PC-3 (cell line): ENCODE data around the gene PDF. TPM values are rescaled to one million over a fixed set of nuclear protein-coding genes. Genes with fewer than 3 reads are reported as not detected.

Experiments used
- ATAC-seq: fragments of 200-7000 bp; cut with Tn5 transposase; 2 replicates; pipeline ENCODE4 v1.9.1; 2020; ENCODE audit warnings: mild to moderate bottlenecking, moderate library complexity
- BruUV-seq: library from RNA; stranded (reverse); fragments of 400-500 nt; replicated peaks from 2 replicates; lab custom pipeline; 2021; lab: Mats Ljungman, UMichigan
- CTCF ChIA-PET: fragments of 300-600 bp; sonication (Branson Sonifier 250); formaldehyde crosslinking; loops from one replicate; lab custom pipeline; 2022; ENCODE audit warnings: antibody characterized with exemption; lab: Charles Lee
- POLR2A ChIA-PET: fragments of 300-600 bp; sonication (Branson Sonifier 250); formaldehyde crosslinking; loops from one replicate; lab custom pipeline; 2022; ENCODE audit warnings: antibody characterized with exemption; ENCODE audit not compliant: unreplicated experiment; lab: Charles Lee
- DNase-seq: peaks from one replicate; pipeline ENCODE4 v3.0.0-alpha.2; 2015
- H2AFZ ChIP-seq: fragments of 300-600 bp; sonication (generic); 2 replicates; pipeline ENCODE4 v1.6.0; 2016; ENCODE audit warnings: antibody characterized with exemption, low read length
- H3F3A ChIP-seq: fragments of 300-600 bp; sonication (generic); one replicate; pipeline ENCODE4 v1.6.0; 2017; ENCODE audit warnings: antibody characterized with exemption, low read length, control low read depth, mild to moderate bottlenecking; ENCODE audit not compliant: unreplicated experiment
- H3K27ac ChIP-seq: fragments of 300-600 bp; sonication (generic); 2 replicates; pipeline ENCODE4 v1.5.1; 2016; ENCODE audit warnings: mild to moderate bottlenecking, low read length
- H3K27me3 ChIP-seq: fragments of 300-600 bp; sonication (generic); 2 replicates; pipeline ENCODE4 v1.6.1; 2016; ENCODE audit warnings: low read length, mixed read lengths
- H3K36me3 ChIP-seq: fragments of 300-600 bp; sonication (generic); 2 replicates; pipeline ENCODE4 v1.6.1; 2016; ENCODE audit warnings: low read depth, mixed run types, low read length, mixed read lengths
- H3K4me1 ChIP-seq: fragments of 300-600 bp; sonication (generic); 2 replicates; pipeline ENCODE4 v1.5.1; 2016; ENCODE audit warnings: low read length; ENCODE audit not compliant: insufficient read depth
- H3K4me2 ChIP-seq: fragments of 300-600 bp; sonication (generic); 2 replicates; pipeline ENCODE4 v1.6.0; 2016; ENCODE audit warnings: low read length
- H3K4me3 ChIP-seq: fragments of 300-600 bp; sonication (generic); 2 replicates; pipeline ENCODE4 v1.5.1; 2016; ENCODE audit warnings: mild to moderate bottlenecking, low read length, mixed read lengths
- H3K79me2 ChIP-seq: fragments of 300-600 bp; sonication (generic); 2 replicates; pipeline ENCODE4 v1.6.1; 2017; ENCODE audit warnings: low read length, mixed read lengths
- H3K9ac ChIP-seq: fragments of 300-600 bp; sonication (generic); 2 replicates; pipeline ENCODE4 v1.6.0; 2016; ENCODE audit warnings: mild to moderate bottlenecking, low read length
- H3K9me2 ChIP-seq: fragments of 300-600 bp; sonication (generic); replicated peaks from 2 replicates; pipeline ENCODE4 v1.6.1; 2016; ENCODE audit warnings: mixed run types, low read length, mixed read lengths
- H3K9me3 ChIP-seq: fragments of 300-600 bp; sonication (generic); 2 replicates; pipeline ENCODE4 v1.6.1; 2016; ENCODE audit warnings: low read length, mixed read lengths
- H4K20me1 ChIP-seq: fragments of 300-600 bp; sonication (generic); 2 replicates; pipeline ENCODE4 v1.6.1; 2016; ENCODE audit warnings: low read length, mixed read lengths
- EZH2 ChIP-seq: fragments of 300-600 bp; sonication (generic); IDR thresholded peaks from one replicate; pipeline ENCODE4 v1.6.1; 2017; ENCODE audit warnings: antibody characterized with exemption, mild to moderate bottlenecking, low read length; ENCODE audit not compliant: unreplicated experiment
- EZH2phosphoT487 ChIP-seq: fragments of 300-600 bp; sonication (generic); IDR thresholded peaks from 2 replicates; pipeline ENCODE4 v1.6.1; 2018; ENCODE audit warnings: mild to moderate bottlenecking, antibody characterized with exemption, low read length, borderline replicate concordance
- intact Hi-C: fragments of 100-400 bp; cut with micrococcal nuclease; formaldehyde crosslinking; loops from 2 replicates; pipeline ENCODE4 v1.9.0; 2023
- total RNA-seq: library from RNA; depleted of rRNA; stranded (reverse); fragments of >200 nt; gene quantifications from 2 replicates; pipeline ENCODE4 v1.2.3, GENCODE V29; 2014
- TF ChIP-seq, protein P1 (sequence below): fragments of 300-600 bp; sonication (generic); conservative IDR thresholded peaks from 2 replicates; pipeline ENCODE4 v1.5.1; 2017; ENCODE audit warnings: antibody characterized with exemption, low read depth, mild to moderate bottlenecking, low read length

PDF gene
- total RNA-seq, 1 experiment from 2014 or later, result 30.6 TPM

DNA sequence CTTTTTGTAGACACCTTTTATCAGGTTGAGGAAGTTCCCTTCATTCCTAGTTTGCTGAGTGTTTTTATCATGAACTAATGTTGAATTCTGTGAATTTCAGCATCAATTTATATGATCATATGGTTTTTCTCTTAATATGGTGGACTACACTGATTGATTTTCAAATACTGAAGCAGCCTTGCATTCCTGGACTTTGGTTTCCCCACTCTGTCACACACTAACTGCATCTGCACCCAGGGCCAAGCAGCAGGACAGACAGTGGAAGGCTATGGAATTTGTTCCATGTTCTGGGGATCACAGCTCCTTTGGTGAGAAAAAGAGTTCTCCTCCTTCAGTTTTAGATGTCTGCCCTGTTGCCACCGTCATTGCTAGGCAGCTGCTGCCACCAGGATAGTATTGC, 47.6 kb upstream of the PDF start:
- no peaks in the 10 kb centered on the region for H3K27me3 ChIP-seq
- H3F3A ChIP-seq, result no peaks in the 10 kb centered on the region
- intact Hi-C loops, result no loop called here
- POLR2A ChIA-PET, result no interaction called here
- no peak overlapping the region for H3K27ac ChIP-seq
- peaks cover 29% of the 10 kb centered on the region for H3K36me3 ChIP-seq
- H3K4me3 ChIP-seq, result no peak overlapping the region
- H3K4me1 ChIP-seq, result no peaks in the 10 kb centered on the region
- no peak overlapping the region for H3K9ac ChIP-seq
- no TSS peak for BruUV-seq
- no peaks in the 10 kb centered on the region for H3K9me2 ChIP-seq
- TF ChIP-seq EZH2 (no peak), EZH2phosphoT487 (no peak)
- TF ChIP-seq, protein P1, sequence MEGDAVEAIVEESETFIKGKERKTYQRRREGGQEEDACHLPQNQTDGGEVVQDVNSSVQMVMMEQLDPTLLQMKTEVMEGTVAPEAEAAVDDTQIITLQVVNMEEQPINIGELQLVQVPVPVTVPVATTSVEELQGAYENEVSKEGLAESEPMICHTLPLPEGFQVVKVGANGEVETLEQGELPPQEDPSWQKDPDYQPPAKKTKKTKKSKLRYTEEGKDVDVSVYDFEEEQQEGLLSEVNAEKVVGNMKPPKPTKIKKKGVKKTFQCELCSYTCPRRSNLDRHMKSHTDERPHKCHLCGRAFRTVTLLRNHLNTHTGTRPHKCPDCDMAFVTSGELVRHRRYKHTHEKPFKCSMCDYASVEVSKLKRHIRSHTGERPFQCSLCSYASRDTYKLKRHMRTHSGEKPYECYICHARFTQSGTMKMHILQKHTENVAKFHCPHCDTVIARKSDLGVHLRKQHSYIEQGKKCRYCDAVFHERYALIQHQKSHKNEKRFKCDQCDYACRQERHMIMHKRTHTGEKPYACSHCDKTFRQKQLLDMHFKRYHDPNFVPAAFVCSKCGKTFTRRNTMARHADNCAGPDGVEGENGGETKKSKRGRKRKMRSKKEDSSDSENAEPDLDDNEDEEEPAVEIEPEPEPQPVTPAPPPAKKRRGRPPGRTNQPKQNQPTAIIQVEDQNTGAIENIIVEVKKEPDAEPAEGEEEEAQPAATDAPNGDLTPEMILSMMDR, result no peak
- H3K79me2 ChIP-seq, result peaks cover 21% of the 10 kb centered on the region
- ATAC-seq (no peak), DNase-seq (no peak)
- CTCF ChIA-PET, result no interaction called here
- H2AFZ ChIP-seq, result no peak overlapping the region
- no peak overlapping the region for H3K4me2 ChIP-seq
- no peaks in the 10 kb centered on the region for H3K9me3 ChIP-seq
- H4K20me1 ChIP-seq, result no peaks in the 10 kb centered on the region

DNA sequence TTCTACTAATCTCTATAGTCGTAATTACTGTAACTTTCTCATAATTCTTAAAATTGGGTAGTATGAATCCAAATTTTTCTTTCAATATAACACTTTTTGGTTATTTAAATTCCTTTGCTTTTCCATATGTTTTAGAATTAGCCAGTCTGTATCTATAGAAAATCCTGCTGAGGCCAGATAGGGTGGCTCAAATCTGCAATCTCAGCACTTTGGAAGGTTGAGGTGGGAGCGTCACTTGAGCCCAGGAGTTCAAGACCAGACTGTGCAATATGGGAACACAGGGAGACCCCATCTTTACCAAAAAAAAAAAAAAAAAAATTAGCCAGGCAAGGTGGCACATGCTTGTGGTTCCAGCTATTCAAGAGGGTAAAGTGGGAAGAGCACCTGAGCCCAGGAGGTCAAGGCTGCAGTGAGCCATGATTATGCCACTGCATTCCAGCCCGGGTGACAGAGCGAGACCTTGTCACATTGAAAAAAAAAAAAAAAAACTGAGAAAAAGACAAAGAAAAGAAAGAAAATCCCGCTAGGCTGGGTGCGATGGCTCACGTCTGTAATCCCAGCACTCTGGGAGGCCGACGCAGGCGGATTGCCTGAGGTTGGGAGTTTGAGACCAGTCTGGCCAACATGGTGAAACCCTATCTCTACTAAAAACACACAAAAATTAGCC, 46.1 kb upstream of the PDF start:
- no peaks in the 10 kb centered on the region for H3K27me3 ChIP-seq
- H3K4me1 ChIP-seq, result no peaks in the 10 kb centered on the region
- POLR2A ChIA-PET, result no interaction called here
- no peaks in the 10 kb centered on the region for H3K9me2 ChIP-seq
- peaks cover 6% of the 10 kb centered on the region for H3K79me2 ChIP-seq
- peaks cover 19% of the 10 kb centered on the region for H3K36me3 ChIP-seq
- ATAC-seq, result no peak
- H4K20me1 ChIP-seq, result no peaks in the 10 kb centered on the region
- TF ChIP-seq EZH2, result no peak
- TF ChIP-seq, protein P1, result no peak
- no peak for TF ChIP-seq EZH2phosphoT487
- H2AFZ ChIP-seq, result no peak overlapping the region
- H3K9ac ChIP-seq, result no peak overlapping the region
- no peak overlapping the region for H3K4me3 ChIP-seq
- CTCF ChIA-PET, result no interaction called here
- H3K4me2 ChIP-seq, result no peak overlapping the region
- DNase-seq, result no peak
- BruUV-seq, result no TSS peak
- H3K9me3 ChIP-seq, result no peaks in the 10 kb centered on the region
- no peak overlapping the region for H3K27ac ChIP-seq
- intact Hi-C loops, result no loop called here
- H3F3A ChIP-seq, result no peaks in the 10 kb centered on the region

DNA sequence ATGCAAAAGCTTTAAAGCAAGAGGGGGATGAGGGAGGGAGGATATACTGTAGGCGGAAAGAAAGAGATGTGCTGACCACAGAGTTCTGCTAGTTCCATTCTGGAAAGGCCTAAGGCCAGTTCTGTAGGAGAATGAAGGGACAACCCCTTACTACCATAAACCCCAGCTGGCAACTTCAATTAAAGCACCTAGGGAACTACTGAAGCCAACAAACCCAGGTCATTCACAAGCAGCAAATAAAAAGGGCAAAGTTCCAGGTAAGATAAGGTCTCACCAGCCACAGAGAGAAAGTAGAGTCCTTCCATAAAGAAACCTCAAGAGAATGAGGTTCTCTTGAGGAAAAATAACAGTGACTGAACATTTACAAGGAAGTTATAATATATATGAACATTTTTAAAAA, 42.6 kb upstream of the PDF start:
- ChIA-PET POLR2A (no interaction called here), CTCF (no interaction called here)
- Histone ChIP-seq H3F3A (no peaks in the 10 kb centered on the region), H3K9ac (no peak overlapping the region), H3K9me3 (no peaks in the 10 kb centered on the region), H3K27ac (no peak overlapping the region), H3K4me1 (no peaks in the 10 kb centered on the region), H3K4me2 (no peak overlapping the region), H3K79me2 (no peaks in the 10 kb centered on the region), H3K36me3 (peaks cover 14% of the 10 kb centered on the region), H4K20me1 (no peaks in the 10 kb centered on the region), H2AFZ (no peak overlapping the region), H3K27me3 (no peaks in the 10 kb centered on the region), H3K4me3 (no peak overlapping the region), H3K9me2 (no peaks in the 10 kb centered on the region)
- DNase-seq (no peak), ATAC-seq (no peak)
- no peak for TF ChIP-seq EZH2
- no peak for TF ChIP-seq EZH2phosphoT487
- TF ChIP-seq, protein P1, result no peak
- intact Hi-C loops, result no loop called here
- BruUV-seq, result no TSS peak
